DMS153 treated with DMSO at 0.1 percent for 48 hours (cell line): ENCODE measurements around the gene CD2AP.

Experiments used
- DNase-seq: peaks from one replicate; lab custom pipeline; 2025; ENCODE audit not compliant: unreplicated experiment; lab: John Stamatoyannopoulos, UW

Gene CD2AP

DNA sequence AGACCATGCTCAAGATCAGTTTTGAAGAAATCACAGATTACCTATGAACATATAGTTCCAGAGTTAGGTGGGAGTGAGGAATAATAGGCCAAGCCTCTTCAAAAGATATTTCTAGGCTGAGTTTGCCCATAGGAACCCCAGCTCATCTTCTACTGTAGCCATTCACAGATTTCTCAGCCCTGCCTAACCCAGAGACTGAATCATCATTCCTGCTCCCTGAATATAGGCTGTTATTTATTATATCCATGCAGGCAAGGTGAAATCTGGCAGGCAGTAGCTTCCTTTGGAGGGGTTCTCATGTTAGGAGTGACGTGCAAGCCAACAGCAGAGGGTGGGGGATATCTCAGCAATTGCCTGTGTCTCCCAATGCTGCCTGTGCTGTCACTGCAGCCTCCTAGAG, 195.2 kb downstream of the CD2AP start:
- no peak for DNase-seq

DNA sequence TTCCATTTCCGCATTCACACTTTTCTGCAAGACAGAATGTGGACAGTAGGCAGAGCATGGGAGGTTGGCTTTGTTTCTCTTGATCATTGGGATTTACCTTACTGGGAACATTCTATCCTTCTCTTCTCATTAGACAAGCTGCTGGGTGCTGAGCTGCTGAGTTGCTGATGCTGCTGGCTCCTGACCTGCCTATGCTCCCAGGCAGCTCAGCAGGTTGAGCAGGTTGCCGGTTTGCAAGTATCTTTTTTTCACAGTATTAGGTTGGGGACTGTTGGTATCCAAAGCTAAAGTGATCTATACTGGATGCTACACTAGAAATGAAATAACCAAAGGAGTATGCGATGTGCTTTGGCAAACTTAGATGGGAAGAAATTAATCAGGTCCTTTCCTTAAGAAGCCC, 197.1 kb downstream of the CD2AP start:
- DNase-seq, result no peak
